GM12878 (cell line): Measurements from ENCODE around the gene CHAD. TPM values are rescaled to one million over a fixed set of nuclear protein-coding genes. Genes with fewer than 3 reads are reported as not detected.

Source experiments
- ATAC-seq: fragments of 200-7000 bp; cut with Tn5 transposase; 3 replicates; pipeline ENCODE4 v1.9.1; 2020; ENCODE audit warnings: mild to moderate bottlenecking, moderate library complexity
- BruUV-seq: library from RNA; stranded (reverse); fragments of 400-500 nt; replicated peaks from 2 replicates; lab custom pipeline; 2021; lab: Mats Ljungman, UMichigan
- CTCF ChIA-PET: fragments of 300-600 bp; sonication (Branson Sonifier 250); formaldehyde crosslinking; extraction: SDS; loops from one replicate; lab custom pipeline; 2021; ENCODE audit warnings: inconsistent platforms; lab: Yijun Ruan, JAX
- POLR2A ChIA-PET: fragments of 350-600 bp; formaldehyde crosslinking; extraction: SDS; loops from one replicate; lab custom pipeline; 2021; ENCODE audit warnings: inconsistent platforms; lab: Charles Lee
- RAD21 ChIA-PET: fragments of 300-600 bp; sonication (Branson Sonifier 250); formaldehyde crosslinking; loops from one replicate; lab custom pipeline; 2023; ENCODE audit warnings: antibody characterized with exemption; ENCODE audit not compliant: unreplicated experiment; lab: Charles Lee
- SMC1A ChIA-PET: fragments of 300-600 bp; sonication (Branson Sonifier 250); formaldehyde crosslinking; loops from one replicate; lab custom pipeline; 2023; ENCODE audit not compliant: unreplicated experiment, uncharacterized antibody; lab: Charles Lee
- DNase-seq: peaks from one replicate; pipeline ENCODE4 v3.0.0-alpha.2; 2011; ENCODE audit warnings: low read depth, low spot score
- FAIRE-seq: peaks from 3 replicates; lab custom pipeline; 2011; peaks lifted over from hg19 to GRCh38; lab: Jason Lieb, UNC
- H2AFZ ChIP-seq: 2 replicates; pipeline ENCODE4 v1.6.0; 2011; ENCODE audit warnings: low read depth, low read length, control low read depth; ENCODE audit not compliant: control insufficient read depth
- H3K27ac ChIP-seq: 2 replicates; pipeline ENCODE4 v1.5.1; 2011; ENCODE audit warnings: control low read depth; ENCODE audit not compliant: control insufficient read depth, insufficient read depth
- H3K27me3 ChIP-seq, 2 experiments: replicated peaks in 1 of 2; 2 replicates each; pipeline versions ENCODE4 v1.6.0 to v1.6.1; 2011; ENCODE audit warnings: low read length in 1 of 2; ENCODE audit not compliant: control insufficient read depth in 2 of 2, insufficient read depth in 2 of 2
- H3K36me3 ChIP-seq, 2 experiments: 2 replicates each; pipeline ENCODE4 v1.5.1; 2011; ENCODE audit warnings: low read length in 1 of 2; ENCODE audit not compliant: control insufficient read depth in 2 of 2, insufficient read depth in 2 of 2
- H3K4me1 ChIP-seq: 2 replicates; pipeline ENCODE4 v1.6.1; 2011; ENCODE audit warnings: mild to moderate bottlenecking, low read length, moderate library complexity, mixed read lengths; ENCODE audit not compliant: control insufficient read depth, insufficient read depth
- H3K4me2 ChIP-seq: 2 replicates; pipeline ENCODE4 v1.6.0; 2011; ENCODE audit warnings: control low read depth; ENCODE audit not compliant: control insufficient read depth, insufficient read depth
- H3K4me3 ChIP-seq: fragments of 200-600 bp; sonication (generic); 2 replicates; pipeline ENCODE4 v1.5.1; 2016
- H3K79me2 ChIP-seq: 2 replicates; pipeline ENCODE4 v1.6.0; 2011; ENCODE audit warnings: low read length; ENCODE audit not compliant: control insufficient read depth, insufficient read depth
- H3K9ac ChIP-seq: 2 replicates; pipeline ENCODE4 v1.8.0; 2011; ENCODE audit warnings: low read length, control low read depth, mixed read lengths; ENCODE audit not compliant: control insufficient read depth, insufficient read depth
- H3K9me3 ChIP-seq: replicated peaks from 3 replicates; pipeline ENCODE4 v1.5.1; 2011; ENCODE audit warnings: mild to moderate bottlenecking, low read length; ENCODE audit not compliant: control insufficient read depth, insufficient read depth
- H4K20me1 ChIP-seq: 2 replicates; pipeline ENCODE4 v1.6.0; 2011; ENCODE audit not compliant: control insufficient read depth, insufficient read depth
- BCLAF1 ChIP-seq: fragments of 450-650 bp; IDR thresholded peaks from 2 replicates; pipeline ENCODE4 v1.6.1; 2017; ENCODE audit warnings: antibody characterized with exemption, mild to moderate bottlenecking, moderate library complexity
- CHD4 ChIP-seq: fragments of 200-600 bp; sonication (generic); IDR thresholded peaks from 2 replicates; pipeline ENCODE4 v1.6.1; 2016; ENCODE audit warnings: mild to moderate bottlenecking
- CREB1 ChIP-seq: IDR thresholded peaks from 2 replicates; pipeline ENCODE4 v1.6.1; 2012; ENCODE audit warnings: low read depth, mild to moderate bottlenecking, inconsistent platforms
- ETV6 ChIP-seq, 2 experiments: fragments of 450-650 bp in 1 of 2; IDR thresholded peaks in 1 of 2; conservative IDR thresholded peaks in 1 of 2; 2 replicates each; pipeline ENCODE4 v1.6.1; 2014; ENCODE audit warnings: antibody characterized with exemption in 1 of 2, borderline replicate concordance in 1 of 2, low read depth in 1 of 2, mild to moderate bottlenecking in 1 of 2, moderate library complexity in 1 of 2
- FOS ChIP-seq: IDR thresholded peaks from 3 replicates; pipeline ENCODE4 v1.6.1; 2011; ENCODE audit warnings: borderline replicate concordance; ENCODE audit not compliant: insufficient read length; ENCODE audit errors: extremely low read depth
- GABPA ChIP-seq: IDR thresholded peaks from 2 replicates; pipeline ENCODE4 v1.6.1; 2014; ENCODE audit warnings: antibody characterized with exemption, low read depth, mild to moderate bottlenecking, inconsistent platforms
- KAT2A ChIP-seq: conservative IDR thresholded peaks from 2 replicates; pipeline ENCODE4 v1.6.1; 2011; ENCODE audit warnings: low read depth, low read length; ENCODE audit not compliant: control insufficient read depth
- RAD51 ChIP-seq: fragments of 450-650 bp; IDR thresholded peaks from 2 replicates; pipeline ENCODE4 v1.6.1; 2016; ENCODE audit warnings: moderate library complexity, mild to moderate bottlenecking, inconsistent platforms
- SMAD1 ChIP-seq: fragments of 450-650 bp; IDR thresholded peaks from 2 replicates; pipeline ENCODE4 v1.6.1; 2018; ENCODE audit warnings: mild to moderate bottlenecking, low read depth; ENCODE audit not compliant: partially characterized antibody
- SREBF2 ChIP-seq: IDR thresholded peaks from 2 replicates; pipeline ENCODE4 v1.6.1; 2012; ENCODE audit warnings: mild to moderate bottlenecking, low read length
- YY1 ChIP-seq: IDR thresholded peaks from 2 replicates; pipeline ENCODE4 v1.6.1; 2011; ENCODE audit warnings: low read depth, mild to moderate bottlenecking, low read length
- WGBS: methylation state at CpG from one replicate; pipeline ENCODE4 v1.1.6; 2016; ENCODE audit warnings: low lambda C conversion rate; ENCODE audit not compliant: insufficient replicate concordance, insufficient coverage; ENCODE audit errors: missing lambda C conversion rate; 5-methylcytosine and 5-hydroxymethylcytosine counted together
- in situ Hi-C: fragments of 300-500 bp; cut with MboI; formaldehyde crosslinking; loops from 9 replicates; pipeline ENCODE4 v1.14.3; 2018; ENCODE audit warnings: mixed read lengths
- intact Hi-C: fragments of 100-400 bp; cut with micrococcal nuclease; formaldehyde crosslinking; loops from one replicate; pipeline ENCODE4 v1.14.2; 2022; ENCODE audit not compliant: unreplicated experiment
- polyA plus RNA-seq, 11 experiments: library from polyadenylated mRNA; depleted of rRNA in 4 of 11; unstranded in 6 of 11; stranded (reverse) in 5 of 11; fragments of >200 nt; fragmentation: Nextera tagmentation in 4 of 11; fragmentation: Illumina TruSeq in 1 of 11; extraction: Ambion mirVana in 4 of 11; extraction: Trizol in 1 of 11; gene quantifications; 1 replicate in 1 of 11; 2 replicates in 10 of 11; pipeline versions ENCODE4 v1.2.1 to v1.2.3, GENCODE V29; 2011 to 2016; ENCODE audit warnings: inconsistent platforms in 2 of 11, missing spikeins in 2 of 11, low read depth in 1 of 11
- total RNA-seq, 4 experiments: library from RNA; depleted of rRNA in 3 of 4; stranded (reverse); fragments of >200 nt in 3 of 4; fragmentation: Illumina TruSeq in 1 of 4; extraction: Trizol in 1 of 4; gene quantifications; 2 replicates each; pipeline versions ENCODE4 v1.2.1 to v1.2.3, GENCODE V29; 2013 to 2021
- TF ChIP-seq, protein P1 (sequence below), 3 experiments: IDR thresholded peaks in 2 of 3; conservative IDR thresholded peaks in 1 of 3; 2 replicates each; pipeline ENCODE4 v1.5.1; 2011; ENCODE audit warnings: low read depth in 3 of 3, low read length in 3 of 3, mild to moderate bottlenecking in 3 of 3, control low read depth in 2 of 3, moderate library complexity in 2 of 3, inconsistent platforms in 1 of 3, mixed read lengths in 1 of 3; ENCODE audit not compliant: control insufficient read depth in 2 of 3, insufficient read depth in 1 of 3; ENCODE audit errors: extremely low read depth in 1 of 3
- TF ChIP-seq, protein P2 (sequence below): fragments of 450-650 bp; conservative IDR thresholded peaks from 2 replicates; pipeline ENCODE4 v1.6.1; 2017; ENCODE audit warnings: mild to moderate bottlenecking, moderate library complexity

CHAD gene
- total and polyA plus RNA-seq, 10 of the 15 experiments (the other 5 are each of a cell fraction or from before 2014, with no cell fraction given), result 0.06 TPM; not detected in 9

- TF ChIP-seq, protein P1, sequence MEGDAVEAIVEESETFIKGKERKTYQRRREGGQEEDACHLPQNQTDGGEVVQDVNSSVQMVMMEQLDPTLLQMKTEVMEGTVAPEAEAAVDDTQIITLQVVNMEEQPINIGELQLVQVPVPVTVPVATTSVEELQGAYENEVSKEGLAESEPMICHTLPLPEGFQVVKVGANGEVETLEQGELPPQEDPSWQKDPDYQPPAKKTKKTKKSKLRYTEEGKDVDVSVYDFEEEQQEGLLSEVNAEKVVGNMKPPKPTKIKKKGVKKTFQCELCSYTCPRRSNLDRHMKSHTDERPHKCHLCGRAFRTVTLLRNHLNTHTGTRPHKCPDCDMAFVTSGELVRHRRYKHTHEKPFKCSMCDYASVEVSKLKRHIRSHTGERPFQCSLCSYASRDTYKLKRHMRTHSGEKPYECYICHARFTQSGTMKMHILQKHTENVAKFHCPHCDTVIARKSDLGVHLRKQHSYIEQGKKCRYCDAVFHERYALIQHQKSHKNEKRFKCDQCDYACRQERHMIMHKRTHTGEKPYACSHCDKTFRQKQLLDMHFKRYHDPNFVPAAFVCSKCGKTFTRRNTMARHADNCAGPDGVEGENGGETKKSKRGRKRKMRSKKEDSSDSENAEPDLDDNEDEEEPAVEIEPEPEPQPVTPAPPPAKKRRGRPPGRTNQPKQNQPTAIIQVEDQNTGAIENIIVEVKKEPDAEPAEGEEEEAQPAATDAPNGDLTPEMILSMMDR (IDR thresholded peaks at IDR 0.05 in 2 of 3, conservative IDR thresholded peaks at IDR 0.05 in 1 of 3; ENCODE audit: control insufficient read depth in 2 of 3, extremely low read depth in 1 of 3, insufficient read depth in 1 of 3, low read depth in 3 of 3, low read length in 3 of 3), result no peak
Observed at GRCh38 chr17:50459756-50460155, 8.9 kb downstream of the CHAD start (continued).

DNA sequence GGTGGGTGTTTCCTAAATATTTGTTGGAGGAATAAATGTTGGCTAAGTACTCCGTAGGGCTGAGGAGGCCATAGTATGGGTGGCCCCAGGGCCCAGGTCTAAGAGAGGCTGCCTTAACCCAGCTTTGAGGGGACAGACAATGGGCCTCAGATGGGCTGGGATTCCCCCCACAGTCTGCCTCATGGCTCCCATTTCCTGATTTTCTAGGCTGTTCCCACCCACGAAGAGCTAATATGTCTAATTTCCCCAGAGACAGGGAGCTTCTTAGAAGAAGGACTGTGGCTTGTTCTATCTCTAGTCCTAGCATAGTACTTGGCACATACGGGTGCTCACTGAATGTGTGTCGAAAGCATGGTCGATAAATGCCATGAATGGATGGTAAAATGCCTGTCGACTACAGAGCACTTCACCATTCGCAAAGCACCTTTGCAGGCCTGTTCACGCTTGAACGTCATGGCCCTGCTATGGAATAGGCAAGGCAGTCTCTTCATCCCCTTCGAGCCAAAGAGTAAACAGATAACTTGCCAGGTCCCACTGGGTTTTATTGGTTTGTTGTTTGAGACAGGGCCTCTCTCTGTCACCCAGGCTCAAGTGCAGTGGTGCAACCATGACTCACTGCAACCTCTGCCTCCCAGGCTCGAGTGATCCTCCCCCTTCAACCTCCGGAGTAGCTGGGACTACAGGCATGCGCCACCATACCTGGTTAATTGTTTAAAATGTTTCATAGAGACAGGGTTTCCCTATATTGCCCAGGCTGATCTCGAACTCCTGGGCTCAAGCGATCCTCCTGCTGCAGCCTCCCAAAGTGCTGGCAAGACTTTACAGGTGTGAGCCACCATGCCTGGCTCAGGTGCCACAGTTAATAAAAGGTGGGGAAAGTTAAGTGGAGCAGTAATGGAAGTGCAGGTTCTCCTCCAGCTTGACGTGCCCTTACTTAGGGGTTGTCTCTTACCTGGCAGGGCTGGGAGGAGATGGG lies 9.7 kb downstream of the CHAD start:
- Histone ChIP-seq H3K9ac (no peak overlapping the region), H3K4me3 (no peak overlapping the region), H2AFZ (no peak overlapping the region), H3K4me2 (no peak overlapping the region), H3K27ac (no peak overlapping the region), H3K79me2 (no peaks in the 10 kb centered on the region), H3K36me3 (no peaks in the 10 kb centered on the region), H3K4me1 (no peaks in the 10 kb centered on the region), H3K9me3 (no peaks in the 10 kb centered on the region), H4K20me1 (no peaks in the 10 kb centered on the region), H3K27me3 (no peaks in the 10 kb centered on the region)
- in situ Hi-C loops, result no loop called here
- FAIRE-seq, result no peak
- BruUV-seq, result no TSS peak
- WGBS, result 75% methylated on average over 16 of the region's 16 CpGs
- ChIA-PET SMC1A (interaction anchor here (0.5 to 1.3 kb wide), 5 partner anchors 10 to 412 kb away, joined by 3 to 5 read pairs (median 3); no protein-coding TSS in a partner anchor), RAD21 (no interaction called here), POLR2A (interaction anchor here (1.2 kb wide), 1 partner anchor 22 kb away, joined by 3 read pairs; no protein-coding TSS in a partner anchor), CTCF (interaction anchor here (1.0 to 1.2 kb wide), 2 partner anchors 22 to 237 kb away, joined by 3 to 4 read pairs; no protein-coding TSS in a partner anchor)
- ATAC-seq, result no peak
- intact Hi-C loops, result no loop called here
- DNase-seq, result no peak
- TF ChIP-seq RAD51 (no peak), CREB1 (no peak), KAT2A (no peak), CHD4 (no peak), BCLAF1 (no peak), SREBF2 (no peak), YY1 (no peak), FOS (no peak), GABPA (no peak), ETV6 (conservative IDR thresholded peaks at IDR 0.05 in 1 of 2, IDR thresholded peaks at IDR 0.05 in 1 of 2; ENCODE audit: borderline replicate concordance in 1 of 2, low read depth in 1 of 2) (no peak), SMAD1 (no peak)
- TF ChIP-seq, protein P2, sequence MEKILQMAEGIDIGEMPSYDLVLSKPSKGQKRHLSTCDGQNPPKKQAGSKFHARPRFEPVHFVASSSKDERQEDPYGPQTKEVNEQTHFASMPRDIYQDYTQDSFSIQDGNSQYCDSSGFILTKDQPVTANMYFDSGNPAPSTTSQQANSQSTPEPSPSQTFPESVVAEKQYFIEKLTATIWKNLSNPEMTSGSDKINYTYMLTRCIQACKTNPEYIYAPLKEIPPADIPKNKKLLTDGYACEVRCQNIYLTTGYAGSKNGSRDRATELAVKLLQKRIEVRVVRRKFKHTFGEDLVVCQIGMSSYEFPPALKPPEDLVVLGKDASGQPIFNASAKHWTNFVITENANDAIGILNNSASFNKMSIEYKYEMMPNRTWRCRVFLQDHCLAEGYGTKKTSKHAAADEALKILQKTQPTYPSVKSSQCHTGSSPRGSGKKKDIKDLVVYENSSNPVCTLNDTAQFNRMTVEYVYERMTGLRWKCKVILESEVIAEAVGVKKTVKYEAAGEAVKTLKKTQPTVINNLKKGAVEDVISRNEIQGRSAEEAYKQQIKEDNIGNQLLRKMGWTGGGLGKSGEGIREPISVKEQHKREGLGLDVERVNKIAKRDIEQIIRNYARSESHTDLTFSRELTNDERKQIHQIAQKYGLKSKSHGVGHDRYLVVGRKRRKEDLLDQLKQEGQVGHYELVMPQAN, result no peak
